CD4-positive, alpha-beta T cell treated with Interleukin-4 for 4 hours (primary cell): ENCODE results near the gene NXF1.
"Not testable (repeated sequence)": the region's sequence is repeated elsewhere in the genome, so short reads cannot be mapped to it uniquely, and the experiment has no call there.

Source experiments
- DNase-seq: peaks from one replicate; pipeline ENCODE4 v3.0.0-alpha.2; 2020

Gene NXF1

DNA sequence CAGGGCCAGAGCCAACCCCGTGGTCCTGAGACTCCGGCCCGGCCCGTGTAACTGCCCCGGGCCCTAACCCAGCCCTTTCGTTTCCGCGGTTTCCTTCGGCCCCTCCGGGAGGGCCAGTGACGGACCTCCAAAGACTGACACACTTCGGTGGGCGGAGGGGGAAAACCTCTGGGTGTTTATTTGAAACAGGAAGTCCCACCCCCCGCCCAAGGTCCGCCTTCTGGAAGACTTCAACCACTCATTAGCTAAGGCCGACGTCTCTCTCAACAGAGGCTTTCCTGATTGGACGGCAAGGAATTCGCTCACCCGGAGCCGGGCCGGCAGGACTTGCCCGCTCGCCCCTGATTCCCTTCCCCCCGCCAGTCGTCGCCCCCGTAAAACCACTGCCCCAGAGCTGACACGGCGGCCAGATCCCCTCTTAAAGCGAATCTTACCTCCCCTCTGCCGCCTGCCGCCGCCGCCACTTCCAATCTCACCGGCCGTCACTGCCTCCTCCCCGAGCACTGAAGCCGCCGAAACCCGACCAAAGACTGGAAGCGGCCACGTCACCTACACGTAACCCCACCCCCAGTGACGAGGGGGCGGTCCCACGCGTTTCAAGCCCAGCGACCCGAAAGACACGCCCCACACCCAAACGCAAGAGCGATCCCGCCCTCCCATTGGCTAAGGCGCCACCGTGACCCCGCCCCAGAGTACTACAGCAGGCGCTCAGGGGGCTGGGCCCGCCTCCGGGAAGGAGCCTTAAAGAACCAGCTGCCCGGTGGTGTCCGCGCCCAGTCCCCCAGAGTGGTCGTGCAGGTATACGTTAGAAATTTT lies 26.5 kb upstream of the NXF1 start, which contains the start of gene STX5:
Gene STX5, minus strand, starts transcription at position 532 of the 816 bp plus-strand sequence. CDS start 808 bp downstream, outside the sequence.
- peak; percentile 98 for DNase-seq

DNA sequence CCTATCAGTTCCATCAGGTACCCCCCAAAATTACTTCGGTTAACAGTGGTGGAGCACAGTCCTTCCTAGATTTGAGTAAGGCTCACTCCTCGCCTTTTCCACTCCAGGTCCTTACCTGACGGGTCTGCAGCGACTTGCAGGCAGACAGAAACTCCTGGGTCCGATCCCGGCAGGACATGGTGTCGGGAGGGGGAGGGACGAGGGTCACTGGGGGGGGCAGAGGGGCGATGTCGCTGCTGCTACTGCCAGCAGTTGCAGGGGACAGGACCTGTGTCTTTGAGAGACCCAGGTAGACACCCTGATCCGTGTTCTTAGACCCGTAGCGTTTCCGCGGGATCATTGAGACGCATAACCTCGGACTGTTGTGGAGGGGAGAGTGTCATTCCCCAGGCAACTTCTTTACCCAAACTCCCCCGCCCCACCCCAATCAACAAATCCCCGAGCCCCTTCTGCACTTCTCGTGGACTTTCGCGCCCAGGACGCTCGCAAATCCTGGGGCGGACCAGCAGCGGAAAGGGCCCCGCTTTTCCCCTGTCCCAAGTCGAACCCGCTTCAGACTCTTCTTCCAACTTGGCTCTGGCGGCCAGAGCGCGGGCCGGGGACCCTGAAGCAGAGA lies 25.8 kb upstream of the NXF1 start:
- DNase-seq = no peak

DNA sequence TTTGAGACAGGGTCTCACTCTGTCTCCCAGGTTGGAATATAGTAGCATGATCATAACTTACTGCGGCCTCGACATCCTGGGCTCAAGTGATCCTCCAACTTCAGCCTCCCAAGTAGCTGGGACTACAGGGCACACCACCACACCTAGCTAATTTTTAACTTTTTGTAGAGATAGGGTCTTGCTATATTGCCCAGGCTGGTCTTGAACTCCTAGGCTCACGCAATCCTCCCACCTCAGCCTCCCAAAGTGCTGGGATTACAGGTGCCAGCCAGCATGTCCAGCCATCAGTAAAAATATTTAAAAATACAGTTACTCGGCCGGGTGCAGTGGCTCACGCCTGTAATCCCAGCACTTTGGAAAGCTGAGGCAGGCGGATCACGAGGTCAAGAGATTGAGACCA lies 22.9 kb upstream of the NXF1 start:
- not testable (repeated sequence) for DNase-seq

DNA sequence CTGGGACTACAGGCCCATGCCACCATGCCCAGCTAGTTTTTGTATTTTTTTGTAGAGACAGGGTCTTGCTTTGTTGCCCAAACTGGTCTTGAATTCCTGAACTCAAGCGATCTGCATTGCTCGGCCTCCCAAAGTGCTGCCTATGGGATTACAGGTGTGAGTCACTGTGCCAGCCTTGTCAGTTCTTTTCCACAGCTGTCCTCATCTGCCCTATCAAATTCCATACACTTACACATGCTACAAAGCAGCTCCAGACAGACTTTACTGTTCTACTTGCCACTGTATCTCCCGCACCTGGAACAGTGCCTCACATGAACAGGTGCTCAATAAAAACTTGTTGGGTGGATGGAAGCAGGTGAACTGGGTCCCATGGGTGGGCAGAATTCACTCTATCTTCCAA lies 18.4 kb upstream of the NXF1 start:
- no peak for DNase-seq

DNA sequence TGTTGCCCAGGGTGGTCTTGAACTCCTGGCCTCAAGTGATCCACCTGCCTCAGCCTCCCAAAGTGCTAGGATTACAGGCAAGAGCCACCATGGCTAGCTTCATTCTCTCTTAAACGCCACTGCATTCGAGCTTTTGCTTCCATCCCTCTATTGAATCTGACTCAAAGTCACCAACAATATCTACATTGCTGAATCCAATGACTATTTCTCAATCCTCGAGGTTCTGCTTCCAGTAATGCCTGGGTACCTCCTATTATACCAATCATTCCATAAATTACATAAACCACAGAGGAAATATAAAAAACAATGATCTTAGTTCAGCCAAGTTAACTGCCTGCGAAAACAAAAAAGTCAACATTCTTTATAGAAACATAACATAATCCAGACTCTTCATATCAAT lies 11.9 kb upstream of the NXF1 start:
- no peak for DNase-seq

- no peak for DNase-seq
These were observed 11.3 kb upstream of the NXF1 start for GRCh38 chr11:62816557-62816956.

- no peak for DNase-seq
These were observed 6.4 kb upstream of the NXF1 start for GRCh38 chr11:62811659-62812058.

DNA sequence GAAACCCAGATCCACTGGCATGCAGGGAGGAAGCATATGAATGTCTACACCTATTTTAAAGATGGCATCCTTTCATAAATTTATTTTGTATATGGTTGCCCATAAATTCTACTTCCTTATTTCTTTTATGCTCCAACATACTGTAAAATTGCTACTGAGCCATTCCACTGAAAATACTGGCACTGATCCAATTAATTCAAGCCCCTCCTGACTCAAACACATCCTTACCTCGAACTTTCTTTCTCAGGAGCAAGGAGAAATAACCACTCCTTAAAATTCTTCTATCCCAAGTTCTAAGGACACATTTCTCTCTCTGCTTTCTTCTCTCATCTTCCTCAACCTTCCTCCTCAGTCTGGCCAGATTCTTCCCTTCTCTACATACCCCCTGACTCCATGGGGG lies 5.5 kb upstream of the NXF1 start:
- DNase-seq = no peak

DNA sequence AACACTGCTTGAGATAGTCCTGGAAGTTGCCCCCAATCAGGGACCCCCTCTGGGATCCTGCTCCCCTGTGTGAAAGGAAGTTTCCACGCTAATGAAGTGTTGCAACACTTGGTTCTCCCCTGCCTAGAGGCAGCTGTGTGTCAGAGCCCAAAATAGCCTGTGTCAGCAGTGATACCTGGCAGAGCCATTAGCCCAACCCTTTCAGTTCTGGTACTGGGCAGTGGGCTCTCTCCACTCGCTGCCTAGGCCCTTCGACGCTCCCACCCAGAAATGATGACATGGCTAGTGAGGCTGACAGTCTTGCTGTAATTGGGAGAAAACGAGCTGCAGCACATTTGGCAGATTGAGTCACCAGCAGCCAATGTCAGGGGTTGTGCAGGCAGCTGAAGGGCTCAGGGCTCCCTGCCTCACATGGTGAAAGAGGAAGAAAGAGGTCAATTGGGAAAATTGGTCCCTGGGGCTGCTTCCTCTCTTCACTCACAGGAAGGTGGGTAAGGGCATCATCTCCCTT lies 1.4 kb upstream of the NXF1 start:
- DNase-seq = no peak

DNA sequence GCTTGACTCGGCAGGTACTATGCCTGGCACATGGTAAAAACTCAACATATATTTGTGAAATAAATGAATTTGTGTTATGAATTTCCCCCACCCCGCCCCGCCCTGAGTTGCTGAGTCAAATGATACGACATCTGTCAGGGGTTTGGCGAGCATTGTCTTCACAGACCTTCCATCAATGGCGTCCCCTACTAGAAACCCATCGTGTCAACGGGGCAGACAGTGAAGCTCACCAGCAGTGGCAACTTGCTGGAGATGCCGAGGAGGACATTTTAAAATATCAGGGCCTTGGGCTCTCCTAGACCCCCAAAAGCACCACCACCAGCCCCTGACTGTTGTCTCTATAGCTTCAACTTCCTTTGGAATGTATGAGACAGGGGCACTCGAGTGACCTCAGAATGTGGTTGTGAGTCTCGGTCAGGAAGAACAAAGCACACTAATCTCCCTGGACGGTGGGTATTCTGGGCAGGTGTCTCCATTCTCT lies 761 bp upstream of the NXF1 start:
- DNase-seq = peak; percentile 26

- no peak for DNase-seq
These were observed 747 bp downstream of the NXF1 start for GRCh38 chr11:62804310-62805075.

DNA sequence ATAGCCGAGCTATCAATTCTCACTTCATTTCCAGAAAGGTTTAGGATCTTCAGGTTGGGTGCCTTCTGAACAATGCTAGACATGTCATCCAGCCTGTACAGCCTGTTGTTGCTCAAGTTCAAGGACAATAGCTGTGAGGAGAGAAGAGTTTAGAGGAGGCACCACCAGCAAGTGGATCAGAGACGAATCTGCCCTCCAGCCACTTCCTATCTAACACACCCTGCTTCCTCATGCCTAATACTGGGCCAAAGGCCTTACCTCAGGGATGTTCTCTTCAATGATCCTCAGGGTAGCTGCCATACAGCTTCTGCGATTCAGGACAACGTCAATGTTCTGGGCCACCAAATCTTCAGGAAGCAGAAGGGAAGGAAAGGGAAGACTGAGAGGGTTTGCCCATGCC lies 4.2 kb downstream of the NXF1 start:
- no peak for DNase-seq

DNA sequence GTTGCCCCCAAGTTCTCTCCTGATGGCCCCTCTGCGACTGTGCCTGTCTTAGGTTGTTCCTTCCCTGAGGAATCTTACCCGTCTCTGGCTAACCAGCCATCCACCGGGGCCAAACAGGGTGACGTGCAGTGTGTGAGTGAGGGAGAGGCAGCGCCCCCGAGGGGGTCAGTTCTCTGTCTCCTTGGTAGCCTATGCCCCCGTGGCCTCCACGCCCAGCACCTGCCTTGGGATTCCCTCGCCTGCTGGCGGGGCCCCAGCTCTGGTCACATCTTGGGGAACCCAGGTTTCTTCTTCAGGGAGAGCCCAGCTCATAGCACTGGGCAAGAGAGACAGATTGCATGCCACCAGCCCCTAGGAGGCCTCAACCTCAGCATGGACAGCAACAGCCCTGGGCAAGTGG lies 5.8 kb downstream of the NXF1 start:
- no peak for DNase-seq

DNA sequence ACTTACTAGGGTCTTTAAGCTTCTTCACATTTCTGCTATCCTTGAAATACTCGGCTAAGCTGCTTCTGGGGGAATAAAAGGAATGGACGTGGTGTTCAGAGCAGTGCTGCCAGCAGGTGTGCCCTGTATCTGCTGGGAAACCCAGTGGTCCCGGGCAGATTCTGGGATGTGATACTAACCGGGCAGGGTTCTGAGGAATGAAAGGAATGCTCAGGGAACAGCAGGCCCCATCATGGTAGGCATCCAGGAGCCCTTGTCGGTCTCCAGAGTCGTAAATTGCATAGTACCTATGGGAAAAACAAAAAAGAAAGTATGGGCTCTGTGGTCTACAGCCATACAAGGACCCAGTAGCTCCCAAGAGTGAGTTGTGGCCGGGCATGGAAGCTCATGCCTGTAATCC lies 9.0 kb downstream of the NXF1 start:
- DNase-seq = no peak

GRCh38 chr11:62794201-62794775 lies 11.0 kb downstream of the NXF1 start:
- no peak for DNase-seq

GRCh38 chr11:62792202-62792575 lies 13.1 kb downstream of the NXF1 start:
- DNase-seq = no peak

GRCh38 chr11:62791501-62792201 lies 13.6 kb downstream of the NXF1 start, which contains the start of gene TMEM223:
Gene TMEM223, minus strand, starts transcription at chr11:62792006. Its CDS starts 12 bp downstream, at chr11:62791994.
- DNase-seq = peak; percentile 86

DNA sequence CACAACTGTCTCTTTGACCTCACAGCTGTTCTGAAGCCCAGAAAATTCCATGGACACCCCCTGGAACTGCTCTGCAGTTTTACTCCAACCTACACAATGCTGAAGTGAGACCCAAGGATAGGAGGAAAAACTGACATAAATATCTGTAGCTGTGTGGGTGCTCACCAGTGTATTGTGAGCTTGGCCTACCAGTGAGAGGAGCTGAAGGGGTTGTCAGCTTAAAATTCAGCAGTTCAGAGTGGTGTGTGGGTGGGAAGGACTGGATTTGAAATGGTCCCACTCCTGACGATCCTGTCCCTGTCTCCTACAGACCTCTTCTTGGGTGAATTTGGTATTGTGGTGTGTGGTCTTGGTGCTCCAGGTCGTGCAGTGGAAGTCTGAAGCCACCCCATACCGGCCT lies 15.7 kb downstream of the NXF1 start:
- no peak for DNase-seq

GRCh38 chr11:62788991-62789390 lies 16.2 kb downstream of the NXF1 start:
- DNase-seq = no peak

DNA sequence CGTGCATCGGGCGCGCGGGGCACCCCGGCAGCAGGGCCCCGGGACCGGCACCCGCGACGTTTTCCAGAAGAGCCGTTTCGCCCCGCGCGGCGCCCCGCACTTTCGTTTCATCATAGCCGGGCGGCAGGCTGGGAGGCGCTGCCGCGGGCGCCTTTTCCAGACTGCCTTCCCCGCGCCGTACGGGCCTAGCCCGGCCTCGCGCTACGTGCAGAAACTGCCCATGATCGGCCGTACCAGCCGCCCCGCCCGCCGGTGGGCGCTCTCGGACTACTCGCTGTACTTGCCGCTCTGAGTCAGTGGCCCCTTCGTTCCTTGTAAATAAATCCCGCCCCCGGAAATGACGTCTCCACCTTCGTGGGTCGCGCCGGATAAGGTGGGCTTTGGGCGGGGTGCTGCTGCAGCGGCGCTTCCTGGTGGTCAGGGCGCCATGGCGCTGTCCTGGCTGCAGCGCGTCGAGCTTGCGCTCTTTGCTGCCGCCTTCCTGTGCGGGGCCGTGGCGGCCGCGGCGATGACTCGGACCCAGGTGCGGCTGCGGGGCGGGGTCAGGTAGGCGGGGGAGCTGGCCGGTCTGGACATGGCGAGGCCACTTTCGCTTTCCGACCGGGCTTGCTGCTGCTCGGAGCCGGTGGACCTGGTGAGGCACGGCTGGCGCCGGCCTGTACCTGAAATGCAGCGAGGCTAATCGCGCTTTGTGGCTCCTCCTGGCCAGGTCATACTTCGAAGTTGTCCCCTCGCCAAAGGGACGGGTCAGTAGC lies 18.1 kb downstream of the NXF1 start, which contains the start of gene TMEM179B:
Gene TMEM179B, plus strand, starts transcription at position 398 of the 755 bp plus-strand sequence. Its CDS starts 30 bp downstream, at position 428.
- DNase-seq = peak; percentile 98

GRCh38 chr11:62786318-62787004 lies 18.8 kb downstream of the NXF1 start:
- DNase-seq = peak; percentile 82
